Fibroblast of upper back skin (primary cell): ENCODE measurements around the gene PARD3.

Source experiments
- DNase-seq: peaks from one replicate; pipeline ENCODE4 v3.0.0-alpha.2; 2013

PARD3 gene

DNA sequence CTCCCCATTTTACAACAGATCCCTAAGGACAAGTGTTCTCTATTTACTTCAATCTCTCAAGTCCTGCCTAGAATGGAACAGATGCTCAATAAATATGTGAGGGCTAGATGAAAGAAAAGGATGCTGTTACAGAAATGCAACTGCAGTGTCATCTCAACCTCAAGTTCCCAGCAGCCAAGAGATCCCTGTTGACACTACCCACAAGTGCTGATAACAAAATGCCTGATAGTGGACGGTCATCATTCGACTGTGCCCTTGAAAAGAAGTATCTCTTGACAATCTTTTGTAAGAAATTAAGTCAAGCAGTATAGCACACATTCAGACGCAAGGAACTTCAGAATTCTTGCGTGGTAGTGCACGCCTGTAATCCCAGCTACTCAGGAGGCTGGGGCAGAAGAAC is 133.2 kb downstream of the PARD3 start:
- DNase-seq = no peak

GRCh38 chr10:34679177-34679576 is 135.9 kb downstream of the PARD3 start:
- DNase-seq = no peak

- no peak for DNase-seq
Observed at GRCh38 chr10:34677591-34677990, 137.5 kb downstream of the PARD3 start.

DNA sequence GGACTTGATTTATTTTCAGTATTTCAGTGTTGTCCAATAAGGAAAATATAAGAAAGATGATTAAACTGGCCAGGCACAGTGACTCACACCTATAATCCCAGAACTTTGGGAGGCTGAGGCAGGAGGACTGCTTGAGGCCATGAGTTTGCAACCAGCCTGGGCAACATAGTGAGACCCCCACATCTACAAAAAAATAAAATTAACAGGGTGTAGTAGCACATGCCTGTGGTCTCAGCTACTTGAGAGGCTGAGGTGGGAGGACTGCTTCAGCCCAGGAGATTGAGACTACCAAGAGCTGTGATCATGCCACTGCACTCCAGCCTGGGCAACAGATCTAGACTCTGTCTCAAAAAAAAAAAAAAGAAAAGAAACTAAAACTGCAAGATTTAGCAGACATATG is 138.0 kb downstream of the PARD3 start:
- DNase-seq = no peak

DNA sequence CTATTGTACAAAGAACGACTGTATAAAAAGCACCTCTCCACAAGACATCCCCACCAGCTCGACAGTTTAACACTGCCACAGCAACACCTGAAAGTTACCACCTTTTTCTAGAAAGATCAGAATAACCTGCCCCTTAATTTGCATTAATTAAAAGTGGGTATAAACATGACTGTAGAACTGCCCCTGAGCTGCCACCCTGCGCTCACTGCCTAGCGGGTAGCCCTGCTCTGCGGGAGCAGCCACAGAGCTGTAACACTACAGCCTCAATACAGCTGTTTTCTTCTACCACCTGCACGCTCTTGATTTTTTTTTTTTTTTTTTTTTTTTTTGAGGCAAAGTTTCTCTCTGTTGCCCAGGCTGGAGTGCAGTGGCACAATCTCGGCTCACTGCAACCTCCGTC is 140.9 kb downstream of the PARD3 start:
- no peak for DNase-seq

GRCh38 chr10:34670081-34670480 is 145.0 kb downstream of the PARD3 start:
- DNase-seq = no peak

DNA sequence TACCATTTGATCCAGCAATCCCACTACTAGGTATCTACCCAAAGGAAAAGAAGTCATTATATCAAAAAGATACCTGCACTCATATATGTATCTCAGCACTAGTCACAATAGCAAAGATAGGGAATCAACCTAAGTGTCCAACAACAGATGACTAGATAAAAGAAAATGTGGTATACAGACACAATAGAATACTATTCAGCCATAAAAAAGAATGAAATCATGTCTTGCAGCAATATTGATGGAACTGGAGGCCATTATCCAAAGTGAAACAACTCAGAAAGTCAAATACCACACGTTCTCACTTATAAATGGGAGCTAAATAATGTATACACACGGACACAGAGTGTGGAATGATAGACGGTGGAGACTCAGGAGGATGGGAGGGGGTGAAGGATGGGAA is 146.0 kb downstream of the PARD3 start:
- DNase-seq = no peak

DNA sequence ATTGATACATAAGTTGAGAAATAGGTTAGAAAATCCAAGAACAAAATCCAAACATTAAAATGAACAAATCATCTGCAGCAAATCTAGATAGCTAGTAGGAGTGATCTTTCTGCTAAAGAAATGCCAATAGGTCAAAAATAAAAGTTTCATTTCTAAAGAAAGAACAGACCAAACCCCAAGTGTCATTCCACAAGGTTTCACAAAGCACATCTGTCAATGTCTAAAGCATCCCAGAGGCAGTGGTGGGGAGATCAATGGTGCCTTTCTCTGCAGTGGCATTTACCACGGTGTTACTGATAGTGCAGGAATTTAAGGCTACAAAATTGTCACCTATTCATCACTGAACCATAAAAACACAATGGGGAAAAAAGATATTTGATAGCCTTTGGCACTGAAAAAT is 147.9 kb downstream of the PARD3 start:
- DNase-seq = no peak

- peak; percentile 89 for DNase-seq
Observed at GRCh38 chr10:34666008-34666704, 148.9 kb downstream of the PARD3 start.

DNA sequence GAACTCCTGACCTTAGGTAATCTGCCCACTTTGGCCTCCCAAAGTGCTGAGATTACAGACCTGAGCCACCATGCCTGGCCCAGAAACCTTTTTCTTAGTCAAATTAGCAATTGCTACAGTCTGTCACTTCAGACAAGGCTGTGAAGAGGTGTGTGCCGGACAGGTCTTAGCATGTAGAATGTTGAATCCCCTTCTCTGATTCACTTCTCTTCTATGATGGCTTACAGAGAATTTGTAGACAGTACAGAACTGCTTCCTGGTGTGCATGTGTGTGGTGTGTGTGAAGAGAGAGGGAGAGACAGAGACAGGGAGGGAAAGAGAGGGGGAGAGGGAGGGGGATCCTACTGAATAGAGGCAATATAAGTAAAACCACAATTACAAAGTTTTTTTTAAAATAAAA is 150.4 kb downstream of the PARD3 start:
- DNase-seq = no peak

GRCh38 chr10:34661580-34661979 is 153.5 kb downstream of the PARD3 start:
- no peak for DNase-seq

- DNase-seq = no peak
Observed at GRCh38 chr10:34658934-34659333, 156.2 kb downstream of the PARD3 start.

DNA sequence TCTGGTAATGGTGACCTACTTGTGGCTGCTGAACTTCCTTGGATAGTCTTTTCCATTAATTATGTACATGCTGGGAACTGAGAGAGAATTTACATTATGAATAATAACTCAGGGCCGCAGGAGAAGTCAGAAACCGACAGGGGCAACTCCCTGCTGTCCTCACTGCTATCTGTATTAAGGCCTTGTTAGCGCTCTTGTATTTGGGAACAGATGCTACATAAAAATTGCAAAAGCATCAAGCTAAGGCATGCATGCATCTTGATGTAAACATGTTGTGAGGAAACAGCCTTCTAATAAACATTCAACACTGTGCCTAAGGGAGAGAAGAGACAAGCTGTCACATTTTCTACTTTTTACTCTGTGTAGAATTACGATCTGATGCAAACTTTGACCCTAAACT is 158.4 kb downstream of the PARD3 start:
- no peak for DNase-seq

DNA sequence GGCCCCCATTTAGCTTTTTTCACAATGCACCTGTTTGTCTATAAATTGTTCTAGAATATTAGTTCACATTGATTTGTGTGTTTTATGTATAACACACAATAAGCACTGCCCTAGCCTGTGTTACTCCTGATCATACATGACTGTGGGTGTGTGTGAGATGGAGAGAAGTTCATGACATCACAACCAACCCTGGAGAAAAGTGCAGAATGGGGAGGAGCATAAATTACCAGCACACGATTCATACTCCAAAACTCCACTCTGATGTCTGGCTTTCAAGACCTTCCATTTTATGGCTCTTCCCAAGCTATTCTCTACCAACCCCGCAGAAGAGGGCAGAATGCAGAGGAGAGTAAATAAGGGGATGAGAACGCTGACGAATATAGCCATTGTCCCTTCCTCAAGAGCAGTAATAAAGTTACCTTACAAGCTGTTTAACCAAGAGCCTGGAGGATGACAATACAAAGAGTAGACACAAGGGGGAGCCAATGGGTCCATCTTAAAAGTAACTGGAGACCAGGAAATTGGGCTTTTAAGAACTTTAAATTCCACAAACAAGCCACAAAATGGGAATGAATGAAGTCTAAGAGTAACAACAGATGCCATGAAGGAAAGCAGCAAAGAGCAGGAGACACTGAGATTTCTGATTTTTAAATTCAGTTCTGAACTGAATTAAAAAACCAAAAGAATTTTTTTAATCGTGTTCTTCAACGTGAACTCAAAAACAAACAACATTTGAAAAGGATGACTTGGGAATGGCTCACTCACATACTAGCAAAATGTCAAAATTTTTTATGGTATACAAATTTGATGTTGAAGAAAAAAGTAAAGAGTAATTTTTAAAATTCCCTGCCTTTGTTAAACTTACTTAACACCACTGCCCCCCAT is 159.6 kb downstream of the PARD3 start:
- DNase-seq = peak; percentile 74

GRCh38 chr10:34654211-34654610 is 160.9 kb downstream of the PARD3 start:
- no peak for DNase-seq

DNA sequence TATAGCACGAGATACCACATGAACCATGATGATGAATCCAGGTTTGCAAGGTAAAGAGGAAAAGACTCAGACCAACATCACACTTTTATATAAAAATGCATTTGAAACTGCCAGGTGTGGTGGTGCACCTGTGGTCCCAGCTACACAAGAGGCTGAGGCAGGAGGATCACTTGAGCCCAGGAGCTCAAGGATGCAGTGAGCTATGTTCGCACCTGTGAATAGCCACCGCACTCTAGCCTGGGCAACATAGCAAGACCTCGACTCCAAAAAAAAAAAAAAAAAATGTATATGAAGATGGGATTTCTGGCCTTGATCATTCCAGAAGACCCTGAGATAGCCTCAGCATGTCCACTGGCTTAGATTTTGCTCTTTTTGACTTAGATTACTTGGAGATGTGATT is 161.6 kb downstream of the PARD3 start:
- DNase-seq = no peak

DNA sequence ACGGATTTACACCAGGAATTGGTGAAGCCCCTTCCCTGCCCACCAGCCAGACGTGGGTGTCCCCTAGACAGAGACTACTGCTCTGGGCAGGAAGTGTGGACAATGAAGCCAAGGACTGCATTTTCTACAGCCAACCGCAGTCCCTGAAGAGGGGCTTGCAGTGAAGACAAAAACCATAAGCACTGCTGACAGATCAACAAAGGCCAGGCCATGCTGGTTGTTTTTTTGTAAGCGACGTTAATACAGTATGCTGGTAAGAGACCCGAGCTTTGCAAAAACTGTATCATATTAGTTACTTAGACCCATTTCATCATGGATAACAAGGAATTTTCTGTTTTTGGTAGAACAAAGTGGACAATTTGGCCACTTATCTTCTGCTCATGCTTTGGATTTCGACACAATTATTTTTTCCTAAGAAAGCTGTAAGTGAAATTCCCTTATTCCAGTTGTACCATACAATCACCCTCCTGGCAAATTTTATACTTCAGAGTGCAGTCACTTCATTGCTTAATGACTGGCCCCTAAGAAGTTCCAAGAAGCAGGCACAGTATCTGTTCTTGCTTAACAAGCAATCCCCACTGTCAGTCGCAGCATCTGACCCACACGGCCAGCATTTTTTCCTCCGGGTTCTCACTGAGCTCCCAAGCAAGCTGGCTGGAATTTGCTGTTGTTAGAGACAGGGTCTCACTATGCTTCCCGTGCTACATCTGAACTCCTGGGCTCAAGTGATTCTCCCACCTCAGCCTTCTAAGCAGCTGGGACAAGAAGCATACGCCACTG is 163.5 kb downstream of the PARD3 start:
- no peak for DNase-seq

DNA sequence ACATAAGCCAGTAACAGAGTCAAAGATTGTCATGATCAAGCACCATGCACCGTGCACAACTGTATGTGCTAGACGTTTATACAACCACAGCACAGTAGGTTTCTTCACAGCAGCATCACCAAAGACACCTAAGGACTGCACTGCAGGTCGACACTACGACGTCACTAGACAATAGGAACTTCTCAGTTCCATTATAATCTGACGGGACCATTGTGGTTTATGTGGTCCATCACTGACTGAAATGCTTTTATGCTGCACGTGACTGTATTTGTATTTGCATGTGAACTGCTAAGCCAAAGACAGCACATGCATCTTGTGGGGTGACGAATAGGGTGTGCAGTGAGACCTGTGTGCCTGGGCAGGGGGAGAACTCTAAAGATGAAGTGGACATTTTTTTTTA is 164.9 kb downstream of the PARD3 start:
- DNase-seq = no peak

GRCh38 chr10:34649385-34649784 is 165.7 kb downstream of the PARD3 start:
- DNase-seq = no peak

DNA sequence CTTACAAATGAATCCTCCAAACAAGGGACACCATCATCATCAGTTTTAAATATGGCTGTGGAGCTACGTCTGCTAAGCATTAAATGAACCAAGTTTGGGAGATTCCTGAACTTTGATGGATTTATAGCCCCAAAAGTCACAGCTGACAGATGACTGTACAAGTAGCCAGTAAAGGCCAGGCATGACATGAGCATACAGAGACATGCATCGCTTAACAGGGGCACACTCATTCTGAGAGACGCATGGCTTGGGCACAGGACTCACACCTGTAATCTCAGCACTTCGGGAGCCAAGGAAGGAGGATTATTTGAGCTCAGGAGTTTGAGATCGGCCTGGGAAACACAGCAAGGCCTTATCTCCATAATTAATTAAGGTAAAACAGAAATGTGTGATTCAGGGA is 166.2 kb downstream of the PARD3 start:
- DNase-seq = no peak

GRCh38 chr10:34647875-34648865 is 166.9 kb downstream of the PARD3 start:
- no peak for DNase-seq

DNA sequence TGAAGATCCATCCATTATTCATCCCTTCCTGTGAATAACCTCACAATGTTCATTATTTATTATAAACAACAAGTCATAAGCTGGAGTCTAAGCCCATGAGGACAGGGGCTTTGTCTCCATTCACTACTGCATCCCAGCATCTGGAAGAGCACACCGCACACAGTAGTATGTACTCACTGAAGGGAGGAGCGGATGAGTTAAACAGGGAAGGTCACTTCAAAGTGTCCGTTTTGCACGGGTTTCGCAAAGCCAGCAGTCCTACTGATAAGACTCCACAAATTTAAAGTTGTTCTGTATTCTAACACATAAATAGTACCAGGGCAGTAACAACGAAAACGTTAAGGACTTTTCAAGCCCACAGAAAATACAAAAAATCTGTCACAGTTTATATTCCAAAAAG is 167.9 kb downstream of the PARD3 start:
- no peak for DNase-seq
